D341Med (cell line): ENCODE data around the gene TBX1.
"Not testable (repeated sequence)": the region's sequence is repeated elsewhere in the genome, so short reads cannot be mapped to it uniquely, and the experiment has no call there.

Experiments used
- DNase-seq: peaks from one replicate; pipeline ENCODE4 v3.0.0; 2012; ENCODE audit warnings: low spot score

TBX1 gene

GRCh38 chr22:19723232-19723982, 37.2 kb upstream of the TBX1 start, which contains the start of gene GP1BB:
TSS of gene GP1BB (plus strand) at chr22:19723539. CDS start at chr22:19723570, 31 bp downstream.
- DNase-seq = no peak

- no peak for DNase-seq
These were observed 36.4 kb upstream of the TBX1 start for GRCh38 chr22:19723983-19724827.

GRCh38 chr22:19724927-19725661, 35.5 kb upstream of the TBX1 start:
- no peak for DNase-seq

DNA sequence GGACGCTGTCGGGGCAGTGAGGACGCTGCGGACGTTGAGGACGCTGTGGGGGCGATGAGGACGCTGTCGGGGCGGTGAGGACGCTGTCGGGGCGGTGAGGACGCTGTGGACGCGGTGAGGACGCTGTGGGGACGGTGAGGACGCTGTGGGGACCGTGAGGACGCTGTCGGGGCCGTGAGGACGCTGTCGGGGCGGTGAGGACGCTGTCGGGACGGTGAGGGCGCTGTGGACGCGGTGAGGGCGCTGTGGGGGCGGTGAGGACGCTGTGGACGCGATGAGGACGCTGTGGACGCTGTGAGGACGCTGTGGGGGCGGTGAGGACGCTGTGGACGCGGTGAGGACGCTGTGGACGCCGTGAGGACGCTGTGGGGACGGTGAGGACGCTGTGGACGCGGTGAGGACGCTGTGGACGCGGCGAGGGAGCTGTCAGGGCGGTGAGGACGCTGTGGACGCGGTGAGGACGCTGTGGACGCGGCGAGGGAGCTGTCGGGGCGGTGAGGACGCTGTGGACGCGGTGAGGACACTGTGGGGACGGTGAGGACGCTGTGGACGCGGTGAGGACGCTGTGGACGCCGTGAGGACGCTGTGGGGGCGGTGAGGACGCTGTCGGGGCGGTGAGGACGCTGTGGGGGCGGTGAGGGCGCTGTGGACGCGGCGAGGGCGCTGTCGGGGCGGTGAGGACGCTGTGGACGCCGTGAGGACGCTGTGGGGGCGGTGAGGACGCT, 34.4 kb upstream of the TBX1 start:
- DNase-seq = not testable (repeated sequence)

GRCh38 chr22:19727310-19728150, 33.0 kb upstream of the TBX1 start:
- no peak for DNase-seq

DNA sequence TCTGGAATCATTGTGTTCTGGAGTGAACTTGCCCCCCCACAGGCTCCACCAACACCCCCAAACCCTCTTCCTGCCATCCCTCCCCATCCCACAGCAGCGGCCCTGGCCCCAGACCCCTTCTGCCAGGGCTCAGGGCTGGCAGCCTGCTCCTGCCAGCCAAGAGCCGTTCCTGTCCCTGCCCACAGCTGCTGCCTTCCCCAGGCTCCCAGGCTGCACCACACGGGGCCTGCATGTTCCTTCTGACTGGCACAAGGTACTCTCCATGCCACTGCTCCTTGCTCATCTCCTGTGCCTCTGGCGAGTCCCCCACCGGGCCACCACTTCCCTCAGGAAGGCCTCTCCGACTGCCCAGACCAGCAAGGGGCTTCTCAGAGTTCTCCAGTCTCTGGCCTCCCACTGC, 32.3 kb upstream of the TBX1 start:
- DNase-seq = no peak

DNA sequence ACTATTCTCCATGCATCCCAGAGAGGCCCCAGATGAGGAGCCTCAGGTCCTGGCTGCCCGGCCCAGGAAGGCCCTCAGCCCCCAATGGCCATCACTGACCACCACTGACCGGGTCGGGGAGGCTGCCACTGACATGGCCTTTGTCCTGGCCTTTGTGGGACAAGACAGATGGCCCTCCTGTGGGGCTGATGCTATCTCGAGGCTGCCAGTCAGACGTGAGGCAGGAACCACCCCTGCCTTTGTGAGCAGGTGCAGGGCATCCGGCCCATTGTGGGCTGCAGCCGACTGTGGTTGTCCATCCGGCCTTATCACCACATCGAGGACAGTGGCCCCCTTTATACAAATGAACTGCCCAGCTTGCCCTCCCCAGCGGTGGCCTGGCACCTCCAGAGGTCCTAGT, 31.7 kb upstream of the TBX1 start:
- DNase-seq = no peak

GRCh38 chr22:19729507-19729906, 31.1 kb upstream of the TBX1 start:
- DNase-seq = no peak

DNA sequence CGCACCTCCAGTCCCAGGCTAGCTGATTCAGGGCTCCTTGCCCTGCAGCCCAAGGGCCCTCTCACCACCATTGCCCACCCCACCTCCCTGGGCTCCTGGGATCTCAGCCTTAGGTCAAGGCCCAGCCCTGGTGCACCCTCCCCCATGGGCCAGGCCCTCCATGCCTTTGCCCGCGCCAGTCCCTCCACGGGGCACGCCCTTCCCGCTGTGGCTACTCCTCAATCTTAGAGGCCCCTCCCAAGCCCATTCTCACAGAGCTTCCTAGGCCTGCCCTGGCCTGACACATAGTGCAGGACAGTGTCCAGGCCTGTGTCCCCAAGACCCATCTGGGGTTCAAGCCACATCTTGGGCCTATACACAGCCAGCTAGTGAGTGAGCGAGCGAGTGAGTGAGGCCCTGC, 30.4 kb upstream of the TBX1 start:
- DNase-seq = no peak

GRCh38 chr22:19730655-19731360, 29.8 kb upstream of the TBX1 start:
- peak; percentile 92 for DNase-seq

DNA sequence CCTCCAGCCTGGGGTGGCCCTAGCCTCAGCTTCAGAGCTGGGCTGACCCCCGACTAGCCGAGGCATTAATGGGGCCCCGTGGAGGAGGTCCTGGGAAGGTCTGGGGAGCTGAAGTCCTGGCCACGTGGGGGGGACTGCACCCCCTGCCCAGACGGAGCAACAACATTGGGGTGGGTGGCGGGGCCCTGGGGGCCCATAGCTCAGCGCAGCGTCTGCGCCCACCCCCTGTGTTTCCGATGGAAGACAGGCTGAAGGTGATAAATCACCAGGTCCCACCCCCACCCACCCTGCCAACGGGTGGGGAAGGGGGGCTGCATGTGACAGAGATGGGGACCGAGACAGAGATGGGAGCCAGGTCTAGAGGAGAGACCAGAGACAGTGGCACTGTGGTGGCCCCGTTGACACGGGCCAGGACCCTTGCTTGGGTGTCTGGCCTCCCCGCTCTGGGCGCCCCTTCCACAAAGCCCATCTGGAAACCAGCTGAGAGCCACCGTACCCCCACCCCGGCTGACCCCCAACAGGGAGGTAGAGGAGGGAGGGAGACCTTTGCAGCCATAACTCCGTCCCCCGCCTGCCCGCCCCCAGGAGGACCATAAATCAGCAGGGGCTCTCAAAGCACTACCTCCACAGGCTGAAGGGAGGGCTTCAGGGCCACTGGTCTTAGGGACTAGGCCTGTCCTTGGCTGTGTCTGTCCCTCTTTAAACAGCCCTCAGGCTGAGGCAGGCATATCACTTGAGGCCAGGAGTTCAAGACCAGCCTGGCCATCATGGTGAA, 29.0 kb upstream of the TBX1 start:
- DNase-seq = no peak

DNA sequence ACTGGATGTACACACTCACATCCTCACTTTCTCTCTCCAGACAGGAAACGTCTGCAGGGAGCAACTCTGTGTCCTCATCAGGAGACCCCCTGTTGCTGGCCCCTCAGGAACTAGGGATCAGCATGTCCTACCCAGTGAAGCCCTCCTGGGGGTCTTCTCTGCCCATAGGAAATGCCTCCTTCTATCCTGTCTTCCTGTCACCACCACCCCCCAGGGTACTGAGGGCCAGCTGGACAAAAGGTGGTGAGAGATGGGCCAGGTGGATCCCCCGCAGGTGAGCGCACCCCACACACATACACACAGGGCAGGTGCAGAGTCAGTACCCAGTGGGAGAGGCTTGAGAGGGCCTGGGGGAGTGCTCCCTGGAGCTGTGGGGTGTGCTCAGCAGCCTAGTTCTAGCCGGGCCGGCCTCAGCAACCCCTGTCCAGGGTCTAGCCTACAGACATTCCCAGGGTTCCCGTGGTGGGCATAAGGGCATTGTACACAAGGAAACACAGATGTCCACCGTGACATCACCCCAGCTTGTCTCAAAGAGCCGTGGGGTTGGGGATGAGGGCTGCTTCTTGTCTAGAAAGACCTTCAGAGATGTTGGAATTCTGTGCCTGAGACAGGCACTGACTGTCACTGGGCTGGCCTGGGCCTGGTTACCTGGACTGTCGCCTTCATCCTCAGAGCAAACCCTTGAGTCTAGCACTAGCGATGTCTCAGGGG, 28.0 kb upstream of the TBX1 start:
- DNase-seq = no peak

- no peak for DNase-seq
These were observed 26.8 kb upstream of the TBX1 start for GRCh38 chr22:19733755-19734154.

DNA sequence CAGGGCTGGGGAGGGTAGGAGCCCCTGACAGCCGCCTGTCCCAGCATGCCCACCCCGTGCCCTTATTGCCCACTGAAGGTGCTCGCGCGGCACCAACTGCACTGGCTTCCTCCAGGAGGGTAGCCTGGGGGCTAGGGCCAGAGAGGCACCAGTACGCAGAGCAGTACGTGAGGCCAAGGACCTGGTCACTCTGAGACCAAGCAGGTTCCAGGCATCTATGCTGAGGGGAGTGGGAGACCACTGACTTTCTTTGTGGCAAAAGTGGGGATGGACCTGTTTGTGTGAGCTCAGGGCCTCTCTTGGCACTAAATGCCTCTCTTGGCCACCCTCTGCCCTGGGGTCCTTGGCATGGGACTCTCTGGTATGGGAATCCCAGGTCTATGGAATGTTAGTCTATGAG, 26.4 kb upstream of the TBX1 start:
- DNase-seq = no peak

GRCh38 chr22:19734837-19735382, 25.7 kb upstream of the TBX1 start:
- no peak for DNase-seq

DNA sequence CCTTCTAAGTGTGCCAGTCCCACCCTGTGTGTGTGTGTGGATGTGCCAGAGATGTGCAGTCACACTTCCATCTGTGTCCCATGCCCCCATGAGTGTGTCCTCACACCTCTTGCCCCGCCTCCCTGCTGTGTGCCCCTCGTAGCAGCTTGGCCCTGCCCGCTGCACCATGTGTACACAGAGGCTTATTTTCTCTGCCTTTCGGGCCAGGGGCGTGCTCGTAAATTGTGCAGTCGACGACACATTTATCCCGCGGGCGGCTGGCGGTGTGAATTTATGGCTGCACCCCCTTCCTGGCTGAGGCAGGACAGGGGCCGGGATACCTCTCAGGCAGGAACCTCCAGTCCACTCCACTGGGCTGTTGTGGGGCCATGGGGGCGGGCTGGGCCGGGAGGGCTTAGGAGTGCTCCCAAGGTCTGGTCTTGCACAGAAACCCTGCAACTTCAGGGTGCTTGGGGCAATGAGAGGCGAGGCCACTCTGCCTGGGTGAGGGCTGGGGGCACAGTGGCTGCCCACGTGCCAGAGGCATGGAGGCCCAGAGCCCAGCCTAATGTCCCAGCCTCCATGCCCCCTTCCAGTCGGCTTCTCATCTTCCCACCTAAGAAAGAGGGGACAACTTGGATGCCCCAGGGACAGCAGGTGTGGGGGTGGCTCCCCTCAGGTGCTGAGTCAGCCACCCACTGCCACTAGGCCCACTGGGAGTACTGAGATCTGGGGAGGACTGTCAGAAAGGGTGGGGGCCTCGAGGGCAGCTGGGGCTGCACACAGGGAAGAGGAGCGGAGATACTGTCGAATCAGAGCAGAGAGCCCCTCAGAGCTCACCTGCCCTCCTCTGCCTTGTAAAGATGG, 24.7 kb upstream of the TBX1 start:
- no peak for DNase-seq

- DNase-seq = no peak
These were observed 22.5 kb upstream of the TBX1 start for GRCh38 chr22:19737846-19738663.
